ENCODE measurements around the gene FBXW10.
"Not testable (repeated sequence)": the region's sequence is repeated elsewhere in the genome, so short reads cannot be mapped to it uniquely, and the experiment has no call there.

Gene FBXW10

DNA sequence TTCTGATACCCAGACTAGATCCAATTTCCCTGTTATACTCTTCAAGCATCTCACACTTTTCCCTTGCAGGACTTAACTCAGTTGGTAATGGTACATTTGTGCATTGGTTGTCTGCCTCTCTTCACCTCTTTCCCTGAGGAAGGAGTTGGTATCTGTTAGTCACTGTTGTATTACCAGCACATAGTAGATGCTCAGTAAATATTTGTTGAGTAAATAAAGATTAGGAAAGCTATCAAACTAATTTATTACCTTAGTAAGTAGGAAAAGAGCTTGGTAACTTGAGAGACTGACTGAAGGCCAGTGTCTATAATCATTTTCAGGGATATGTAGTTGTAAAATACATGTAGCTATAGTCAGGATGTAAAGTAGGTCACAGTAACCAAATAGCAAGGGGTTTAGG is 53.0 kb downstream of the FBXW10 start:
- not testable (repeated sequence) for H3K9me3 ChIP-seq (ENCODE audit: insufficient read depth, low read length, severe bottlenecking); H2AFZ ChIP-seq (ENCODE audit: low read depth, low read length); H3K4me1 ChIP-seq (ENCODE audit: insufficient read depth, low read length); H3K27ac ChIP-seq (ENCODE audit: low read length); H3K4me3 ChIP-seq (ENCODE audit: low read depth in 1 of 2, low read length in 2 of 2); DNase-seq; H4K20me1 ChIP-seq (ENCODE audit: insufficient read depth, low read length); H3K4me2 ChIP-seq (ENCODE audit: insufficient read depth, low read length); ATAC-seq (ENCODE audit: insufficient read depth, low read depth); H3K9ac ChIP-seq (ENCODE audit: low read depth, low read length); H3K79me2 ChIP-seq (ENCODE audit: insufficient read depth, low read length); H3K27me3 ChIP-seq (ENCODE audit: insufficient read depth, low read length, poor library complexity)
- peaks cover 23% of the 10 kb centered on the region for H3K36me3 ChIP-seq (ENCODE audit: insufficient read depth, low read length)

DNA sequence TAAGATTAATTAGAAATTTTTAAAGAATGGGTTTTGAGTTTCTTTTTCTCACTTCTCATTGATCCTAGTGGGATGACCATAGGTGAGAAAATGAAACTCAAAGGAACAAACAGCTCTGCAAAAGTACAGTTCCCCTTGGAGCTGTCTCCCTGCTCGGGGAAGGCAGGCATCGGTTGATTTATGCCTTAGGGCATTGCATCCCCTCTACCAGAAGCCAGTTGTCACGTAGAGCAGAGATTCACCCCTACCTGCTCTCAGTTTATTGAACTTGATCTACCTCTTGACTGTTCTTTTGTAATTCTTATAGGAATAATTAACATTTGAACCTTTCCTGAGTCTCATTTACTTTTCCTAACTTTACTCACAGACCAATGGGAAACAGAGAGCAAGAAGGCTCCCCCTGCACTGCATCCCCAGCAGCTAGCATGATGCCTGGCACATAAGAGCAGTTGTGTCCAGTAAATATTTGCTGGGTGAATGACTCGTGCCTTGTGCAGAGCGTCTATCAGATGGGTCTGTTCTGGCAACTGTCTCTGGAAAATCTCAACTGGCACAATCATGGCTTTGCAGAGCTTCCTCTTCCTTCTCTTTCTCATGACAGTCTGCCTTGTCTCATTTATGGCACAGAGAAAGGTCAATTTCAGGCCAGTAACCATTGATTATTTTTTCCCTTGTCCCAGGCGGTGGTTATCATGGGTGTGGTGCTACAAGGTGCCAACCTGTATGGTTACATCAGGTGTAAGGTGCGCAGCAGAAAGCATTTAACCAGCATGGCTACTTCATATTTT is 59.8 kb downstream of the FBXW10 start:
- H3K9me3 ChIP-seq (ENCODE audit: insufficient read depth, low read length, severe bottlenecking); H3K9ac ChIP-seq (ENCODE audit: low read depth, low read length); H3K4me2 ChIP-seq (ENCODE audit: insufficient read depth, low read length); ATAC-seq (ENCODE audit: insufficient read depth, low read depth); H3K27ac ChIP-seq (ENCODE audit: low read length); DNase-seq; H2AFZ ChIP-seq (ENCODE audit: low read depth, low read length); H3K4me1 ChIP-seq (ENCODE audit: insufficient read depth, low read length); H3K27me3 ChIP-seq (ENCODE audit: insufficient read depth, low read length, poor library complexity); H3K79me2 ChIP-seq (ENCODE audit: insufficient read depth, low read length); H3K4me3 ChIP-seq (ENCODE audit: low read depth in 1 of 2, low read length in 2 of 2); H4K20me1 ChIP-seq (ENCODE audit: insufficient read depth, low read length): not testable (repeated sequence)
- H3K36me3 ChIP-seq (ENCODE audit: insufficient read depth, low read length) = peaks cover 17% of the 10 kb centered on the region

DNA sequence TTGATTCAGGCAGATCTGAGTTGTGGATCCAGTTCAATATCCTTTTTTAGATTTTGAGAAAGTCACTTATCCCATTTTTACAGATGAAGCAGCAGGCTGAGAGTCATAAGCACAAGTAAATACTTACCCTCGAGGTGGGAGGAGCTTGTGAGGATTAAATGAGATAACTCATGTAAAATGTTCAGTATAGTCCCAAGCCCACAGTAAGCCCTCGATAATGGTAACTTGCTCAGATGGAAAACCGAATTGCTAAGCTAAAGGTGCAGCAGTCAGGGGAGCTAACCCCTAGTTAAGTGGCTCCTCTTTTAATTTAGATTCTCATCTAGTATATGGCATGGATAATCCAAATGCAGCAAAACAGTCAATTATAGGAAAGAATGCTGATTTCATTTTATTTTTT is 72.1 kb downstream of the FBXW10 start:
- H3K4me1 ChIP-seq (ENCODE audit: insufficient read depth, low read length); H3K9me3 ChIP-seq (ENCODE audit: insufficient read depth, low read length, severe bottlenecking); H3K4me2 ChIP-seq (ENCODE audit: insufficient read depth, low read length); H4K20me1 ChIP-seq (ENCODE audit: insufficient read depth, low read length); H3K79me2 ChIP-seq (ENCODE audit: insufficient read depth, low read length); ATAC-seq (ENCODE audit: insufficient read depth, low read depth); H3K36me3 ChIP-seq (ENCODE audit: insufficient read depth, low read length); DNase-seq; H3K9ac ChIP-seq (ENCODE audit: low read depth, low read length); H2AFZ ChIP-seq (ENCODE audit: low read depth, low read length); H3K27me3 ChIP-seq (ENCODE audit: insufficient read depth, low read length, poor library complexity); H3K27ac ChIP-seq (ENCODE audit: low read length); H3K4me3 ChIP-seq (ENCODE audit: low read depth in 1 of 2, low read length in 2 of 2): not testable (repeated sequence)

DNA sequence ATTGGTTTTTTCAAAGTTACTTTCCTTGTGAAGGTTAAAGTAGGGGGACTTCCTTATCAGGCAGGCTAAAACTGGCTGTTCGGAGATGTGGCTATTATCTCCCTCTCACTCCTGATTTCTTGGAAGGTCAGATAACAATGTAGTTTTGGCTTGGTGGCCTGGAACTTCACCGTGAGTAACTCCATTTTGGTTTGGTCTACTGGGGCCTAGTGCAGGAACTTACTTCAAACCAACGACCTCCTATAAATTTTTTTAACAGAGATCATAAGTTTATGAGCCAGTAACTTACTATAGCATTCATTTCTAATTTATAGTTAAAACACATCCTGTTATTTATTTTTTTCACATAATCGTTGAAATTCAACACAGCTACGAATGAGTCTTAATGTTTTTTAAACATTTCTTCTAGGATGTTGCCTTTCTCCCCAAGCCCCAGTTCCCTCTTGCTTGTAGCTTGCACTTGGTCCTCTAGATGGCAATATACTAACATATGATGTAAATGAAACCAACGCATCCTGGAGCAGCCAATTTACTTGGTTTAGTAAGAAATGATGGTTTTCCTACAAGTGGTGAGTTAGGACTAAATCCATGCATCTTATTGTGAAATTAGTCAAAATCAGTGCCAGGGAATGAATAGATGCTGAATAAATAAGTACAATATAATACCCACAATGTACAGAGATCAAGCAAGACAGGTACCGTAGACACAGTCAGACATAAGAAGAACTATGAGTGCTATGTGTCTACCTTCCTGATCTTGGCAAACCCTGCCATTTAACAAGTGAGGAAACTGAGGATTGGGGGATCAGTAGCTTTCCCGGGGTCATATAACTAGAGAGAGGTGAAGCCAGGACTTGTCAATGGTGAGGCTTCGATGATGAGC is 72.9 kb downstream of the FBXW10 start:
- not testable (repeated sequence) for H3K9me3 ChIP-seq (ENCODE audit: insufficient read depth, low read length, severe bottlenecking); H3K27ac ChIP-seq (ENCODE audit: low read length); H3K4me1 ChIP-seq (ENCODE audit: insufficient read depth, low read length); H3K4me2 ChIP-seq (ENCODE audit: insufficient read depth, low read length); H3K4me3 ChIP-seq (ENCODE audit: low read depth in 1 of 2, low read length in 2 of 2); H3K36me3 ChIP-seq (ENCODE audit: insufficient read depth, low read length); H3K9ac ChIP-seq (ENCODE audit: low read depth, low read length); H3K79me2 ChIP-seq (ENCODE audit: insufficient read depth, low read length); H2AFZ ChIP-seq (ENCODE audit: low read depth, low read length); H3K27me3 ChIP-seq (ENCODE audit: insufficient read depth, low read length, poor library complexity); H4K20me1 ChIP-seq (ENCODE audit: insufficient read depth, low read length)
- DNase-seq (peak; percentile 52), ATAC-seq (ENCODE audit: insufficient read depth, low read depth) (peak; percentile 87)
- peak; percentile 65 for TF ChIP-seq CTCF (IDR thresholded peaks at IDR 0.05; ENCODE audit: borderline replicate concordance, extremely low read depth, low read length, poor library complexity, severe bottlenecking)

GRCh38 chr17:18821430-18821829 is 77.6 kb downstream of the FBXW10 start:
- H3K27ac ChIP-seq (ENCODE audit: low read length); H3K4me3 ChIP-seq (ENCODE audit: low read depth in 1 of 2, low read length in 2 of 2); DNase-seq; H3K27me3 ChIP-seq (ENCODE audit: insufficient read depth, low read length, poor library complexity); H3K9me3 ChIP-seq (ENCODE audit: insufficient read depth, low read length, severe bottlenecking); H2AFZ ChIP-seq (ENCODE audit: low read depth, low read length); H3K4me1 ChIP-seq (ENCODE audit: insufficient read depth, low read length); H3K36me3 ChIP-seq (ENCODE audit: insufficient read depth, low read length); H3K9ac ChIP-seq (ENCODE audit: low read depth, low read length); H3K79me2 ChIP-seq (ENCODE audit: insufficient read depth, low read length); H3K4me2 ChIP-seq (ENCODE audit: insufficient read depth, low read length); ATAC-seq (ENCODE audit: insufficient read depth, low read depth); H4K20me1 ChIP-seq (ENCODE audit: insufficient read depth, low read length): not testable (repeated sequence)

DNA sequence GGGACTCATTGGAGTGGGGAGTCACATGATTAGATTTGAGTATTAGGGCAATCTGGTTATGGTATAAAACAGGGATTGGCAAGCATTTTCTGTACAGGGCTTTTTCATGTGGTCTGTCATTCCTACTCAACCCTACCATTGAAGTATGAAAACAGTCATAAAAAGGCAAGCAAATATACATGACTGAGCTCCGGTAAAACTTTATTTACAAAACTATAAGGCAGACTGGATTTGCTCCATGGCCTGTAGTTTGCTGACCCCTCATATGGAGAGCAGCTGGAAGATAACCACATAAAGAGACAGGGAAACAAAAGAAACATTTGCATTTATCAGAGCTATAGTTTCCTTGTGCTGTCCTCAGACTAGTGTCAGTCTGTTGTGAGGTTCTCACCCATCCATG is 83.8 kb downstream of the FBXW10 start:
- not testable (repeated sequence) for H3K36me3 ChIP-seq (ENCODE audit: insufficient read depth, low read length); ATAC-seq (ENCODE audit: insufficient read depth, low read depth); H3K9ac ChIP-seq (ENCODE audit: low read depth, low read length); H3K27ac ChIP-seq (ENCODE audit: low read length); H3K27me3 ChIP-seq (ENCODE audit: insufficient read depth, low read length, poor library complexity); H3K4me3 ChIP-seq (ENCODE audit: low read depth in 1 of 2, low read length in 2 of 2); DNase-seq; H3K4me1 ChIP-seq (ENCODE audit: insufficient read depth, low read length); H3K9me3 ChIP-seq (ENCODE audit: insufficient read depth, low read length, severe bottlenecking); H3K79me2 ChIP-seq (ENCODE audit: insufficient read depth, low read length); H2AFZ ChIP-seq (ENCODE audit: low read depth, low read length); H4K20me1 ChIP-seq (ENCODE audit: insufficient read depth, low read length); H3K4me2 ChIP-seq (ENCODE audit: insufficient read depth, low read length)

Measured in DND-41 (cell line).